HL-60/S4 treated with retinoic acid at 250 ng/mL for 4 days and 3 days (cell line): Measurements from ENCODE around the gene USP13.
"Not testable (repeated sequence)": the region's sequence is repeated elsewhere in the genome, so short reads cannot be mapped to it uniquely, and the experiment has no call there.

Source experiments
- in situ Hi-C: fragments of 300-500 bp; cut with MboI; formaldehyde crosslinking; loops from 2 replicates; pipeline ENCODE4 v1.7.0; 2022; ENCODE audit warnings: low sequenced_read_pairs

The USP13 gene, protein sequence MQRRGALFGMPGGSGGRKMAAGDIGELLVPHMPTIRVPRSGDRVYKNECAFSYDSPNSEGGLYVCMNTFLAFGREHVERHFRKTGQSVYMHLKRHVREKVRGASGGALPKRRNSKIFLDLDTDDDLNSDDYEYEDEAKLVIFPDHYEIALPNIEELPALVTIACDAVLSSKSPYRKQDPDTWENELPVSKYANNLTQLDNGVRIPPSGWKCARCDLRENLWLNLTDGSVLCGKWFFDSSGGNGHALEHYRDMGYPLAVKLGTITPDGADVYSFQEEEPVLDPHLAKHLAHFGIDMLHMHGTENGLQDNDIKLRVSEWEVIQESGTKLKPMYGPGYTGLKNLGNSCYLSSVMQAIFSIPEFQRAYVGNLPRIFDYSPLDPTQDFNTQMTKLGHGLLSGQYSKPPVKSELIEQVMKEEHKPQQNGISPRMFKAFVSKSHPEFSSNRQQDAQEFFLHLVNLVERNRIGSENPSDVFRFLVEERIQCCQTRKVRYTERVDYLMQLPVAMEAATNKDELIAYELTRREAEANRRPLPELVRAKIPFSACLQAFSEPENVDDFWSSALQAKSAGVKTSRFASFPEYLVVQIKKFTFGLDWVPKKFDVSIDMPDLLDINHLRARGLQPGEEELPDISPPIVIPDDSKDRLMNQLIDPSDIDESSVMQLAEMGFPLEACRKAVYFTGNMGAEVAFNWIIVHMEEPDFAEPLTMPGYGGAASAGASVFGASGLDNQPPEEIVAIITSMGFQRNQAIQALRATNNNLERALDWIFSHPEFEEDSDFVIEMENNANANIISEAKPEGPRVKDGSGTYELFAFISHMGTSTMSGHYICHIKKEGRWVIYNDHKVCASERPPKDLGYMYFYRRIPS

DNA sequence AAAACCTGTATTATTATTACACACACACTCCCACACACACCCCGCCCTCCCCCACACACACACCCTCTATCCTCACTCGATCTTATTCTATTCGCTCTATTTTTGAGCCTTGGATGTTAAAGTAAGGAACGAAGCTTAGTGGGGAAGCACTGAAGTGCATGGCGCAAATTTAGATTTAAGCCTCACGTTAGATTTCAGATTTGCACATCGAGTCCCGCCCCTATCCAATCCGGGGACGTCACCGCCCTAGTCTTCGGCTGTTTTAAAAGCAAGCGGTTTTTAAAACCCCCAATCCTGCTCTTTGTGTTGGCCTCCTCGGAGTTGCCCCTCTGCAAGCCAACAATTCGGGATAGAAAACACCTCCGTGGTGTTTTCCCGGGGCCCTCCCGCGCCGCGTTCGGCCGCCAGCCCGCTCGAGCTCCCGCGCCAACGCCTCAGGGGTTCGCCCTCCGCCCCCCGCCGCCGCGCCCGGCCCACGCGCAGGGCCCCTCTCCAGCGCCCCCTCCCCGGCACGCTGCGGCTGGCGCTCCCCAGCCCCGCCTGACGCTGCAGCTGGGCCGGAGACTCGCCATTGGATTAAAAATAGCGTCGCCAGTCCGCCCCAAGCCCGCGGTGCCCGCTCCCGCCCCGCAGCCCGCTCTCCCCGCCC, at the start of gene USP13:
Gene USP13 (plus strand): TSS at position 594 of the 649 bp plus-strand sequence. CDS start 186 bp downstream, outside the sequence.
- in situ Hi-C loops, result no loop called here

DNA sequence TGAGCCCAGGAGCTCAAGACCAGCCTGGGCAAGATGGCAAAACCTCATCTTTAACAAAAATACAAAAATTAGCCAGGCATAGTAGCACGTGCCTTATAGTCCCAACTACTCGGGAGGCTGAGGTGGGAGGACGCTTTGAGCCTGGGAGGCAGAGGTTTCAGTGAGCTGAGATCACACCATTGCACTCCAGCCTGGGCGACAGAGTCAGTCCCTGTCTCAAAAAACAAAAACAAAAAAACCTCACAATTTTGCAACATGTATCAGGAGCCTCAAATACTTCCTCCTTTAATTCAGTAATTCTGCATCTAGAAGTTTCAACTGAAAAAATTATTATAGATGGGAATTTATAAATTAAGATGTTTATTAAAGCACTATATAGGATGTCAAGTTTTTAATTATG, 49.5 kb upstream of the USP13 start:
- in situ Hi-C loops, result no loop called here

DNA sequence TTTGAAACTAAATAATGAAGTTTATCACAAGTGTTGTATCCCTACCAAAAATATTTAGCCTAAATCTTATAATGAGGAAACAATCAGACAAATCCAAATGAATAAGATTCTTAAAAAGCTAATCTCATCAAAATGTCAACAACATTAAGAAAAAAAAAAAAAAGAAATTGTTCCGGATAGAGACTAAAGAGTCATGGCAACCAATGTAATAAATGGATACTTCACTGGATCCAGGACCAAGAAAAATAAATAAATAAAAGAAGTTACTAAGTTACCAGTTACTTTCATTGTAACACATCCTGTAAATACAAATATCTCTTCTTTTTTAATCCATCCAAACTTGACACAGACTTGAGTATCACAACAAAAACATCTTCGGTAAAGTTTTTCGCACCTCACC, 49.0 kb upstream of the USP13 start:
- in situ Hi-C loops, result no loop called here

DNA sequence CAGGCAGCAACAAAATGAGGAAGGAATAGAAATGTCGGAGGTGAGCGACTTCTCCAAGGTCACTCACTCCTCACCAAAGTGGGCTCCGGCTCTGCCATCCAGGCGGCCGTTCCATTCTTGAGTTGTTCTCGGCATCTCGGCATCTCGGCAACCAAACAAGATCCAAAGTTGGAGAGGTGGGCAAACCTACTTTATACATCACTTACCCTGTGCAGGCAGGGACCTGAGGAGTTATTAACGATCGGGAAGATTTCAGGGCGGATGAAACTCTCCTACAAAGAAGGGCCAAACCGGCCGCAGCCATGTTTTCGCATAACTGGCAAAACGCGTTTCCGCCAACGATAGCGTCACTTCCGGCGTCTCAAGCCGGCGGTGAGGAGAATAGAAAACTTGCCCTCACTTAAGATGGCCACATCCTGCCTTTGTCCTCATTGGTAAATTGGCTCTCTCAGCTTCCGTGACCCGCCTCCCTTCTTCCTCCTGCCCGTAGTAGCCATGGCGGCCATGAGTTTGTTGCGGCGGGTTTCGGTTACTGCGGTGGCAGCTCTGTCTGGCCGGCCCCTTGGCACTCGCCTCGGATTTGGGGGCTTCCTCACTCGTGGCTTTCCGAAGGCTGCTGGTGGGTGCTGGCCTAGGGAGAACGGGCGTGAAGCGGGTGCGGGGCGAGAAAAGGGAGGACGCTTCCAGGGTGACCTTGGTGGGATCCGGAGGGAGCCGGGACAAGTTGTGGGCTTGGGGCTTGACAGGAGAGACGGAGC, 48.3 kb upstream of the USP13 start, which contains the start of the genes MRPL47 and NDUFB5:
Gene MRPL47 (minus strand): TSS at position 318 of the 758 bp plus-strand sequence. CDS start 14 bp downstream, at position 304.
Gene NDUFB5 (plus strand): TSS at position 474 of the 758 bp plus-strand sequence. CDS start 22 bp downstream, at position 496.
- in situ Hi-C loops, result no loop called here

DNA sequence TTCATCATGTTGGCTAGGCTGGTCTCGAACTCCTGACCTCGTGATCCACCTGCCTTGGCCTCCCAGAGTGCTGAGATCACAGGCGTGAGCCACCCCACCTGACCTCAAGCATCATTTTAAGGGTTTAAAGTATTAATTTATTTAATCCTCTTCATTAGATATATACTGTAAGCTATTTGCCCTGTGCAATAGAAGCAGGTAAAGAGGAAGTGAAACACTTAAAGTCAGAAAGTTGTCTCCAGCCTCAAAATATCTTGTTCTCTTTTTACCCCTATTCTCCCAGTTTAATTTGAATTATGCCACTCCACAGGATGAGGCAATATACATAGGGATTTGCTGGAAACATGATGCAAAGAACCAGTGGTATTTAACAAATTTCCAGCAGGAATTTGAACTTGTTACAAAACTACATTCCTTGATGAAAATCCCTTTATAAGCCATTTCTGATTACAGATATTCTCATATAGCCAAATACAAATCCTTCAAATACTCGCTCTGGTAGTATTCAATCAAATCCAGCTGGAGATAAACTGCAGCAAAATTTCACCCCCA, 46.2 kb upstream of the USP13 start:
- in situ Hi-C loops, result no loop called here

DNA sequence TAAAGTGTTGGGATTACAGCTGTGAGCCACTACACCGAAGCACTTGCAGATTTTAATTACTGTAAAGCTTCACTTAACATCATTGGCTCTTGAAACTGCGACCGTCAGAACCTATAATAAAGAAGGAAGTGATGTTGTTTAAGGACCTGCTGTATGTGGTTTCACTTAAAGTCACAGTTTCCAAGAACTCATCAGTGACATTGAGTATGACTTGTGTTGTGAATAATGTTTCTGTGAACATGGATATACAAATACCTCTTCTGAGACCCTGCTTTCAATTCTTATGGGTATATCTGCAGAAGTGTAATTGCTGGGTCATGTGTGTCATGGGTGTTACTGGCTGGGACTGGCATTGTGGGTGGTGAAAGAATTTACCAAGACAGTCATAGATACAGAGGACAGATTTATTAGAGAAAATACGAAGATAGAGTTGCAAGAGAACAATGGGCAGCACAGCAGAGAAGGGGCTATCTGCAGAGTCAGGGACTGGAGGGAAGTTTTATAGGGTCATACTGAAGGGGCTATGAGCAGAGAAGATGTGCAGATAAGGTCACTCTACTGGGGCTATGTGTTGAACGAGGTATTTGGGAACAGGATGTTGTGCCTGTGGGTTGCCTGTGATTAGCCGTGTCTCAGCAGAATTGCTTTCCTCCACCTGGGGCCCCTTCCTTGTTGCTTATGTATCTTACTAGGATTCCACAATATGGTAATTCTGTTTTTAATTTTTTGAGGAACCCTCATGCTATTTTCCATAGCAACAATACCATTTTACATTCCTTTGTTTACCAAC, 43.7 kb upstream of the USP13 start:
- in situ Hi-C loops, result no loop called here

DNA sequence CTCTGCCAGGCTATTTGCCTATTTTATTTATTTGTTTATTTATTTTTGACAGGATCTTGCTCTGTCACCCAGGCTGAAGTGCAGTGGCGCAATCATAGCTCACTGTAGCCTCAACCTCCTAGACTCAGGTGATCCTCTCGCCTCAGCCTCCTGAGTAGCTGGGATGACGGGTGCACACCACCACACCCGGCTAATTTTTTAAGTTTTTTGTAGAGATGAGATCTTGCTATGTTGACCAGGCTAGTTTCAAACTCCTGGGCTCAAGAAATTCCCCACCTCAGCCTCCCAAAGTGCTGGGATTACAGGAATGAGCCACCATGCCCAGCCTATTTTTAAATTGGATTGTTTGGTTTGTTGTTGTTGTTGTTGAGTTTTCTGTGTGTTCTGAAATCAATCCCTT, 42.8 kb upstream of the USP13 start:
- in situ Hi-C loops, result no loop called here

DNA sequence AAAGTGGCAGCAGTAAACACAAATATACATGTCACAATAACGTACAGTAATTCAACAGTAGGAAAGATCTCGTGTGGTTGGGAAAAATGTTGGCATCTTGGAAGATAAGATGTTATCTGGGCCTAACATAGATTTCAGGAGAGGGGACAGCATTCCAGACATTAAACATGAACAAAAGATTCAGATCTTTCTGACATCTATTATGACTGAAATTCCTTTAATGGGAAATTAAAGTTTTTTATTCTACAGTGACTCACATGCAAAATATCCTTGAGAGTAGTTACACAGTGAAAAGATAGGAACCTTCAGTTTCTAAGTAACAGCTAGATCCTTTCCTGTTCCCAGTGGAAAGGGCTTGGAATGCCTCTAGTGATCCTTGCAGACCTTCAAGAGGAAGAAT, 39.0 kb upstream of the USP13 start:
- in situ Hi-C loops, result no loop called here

DNA sequence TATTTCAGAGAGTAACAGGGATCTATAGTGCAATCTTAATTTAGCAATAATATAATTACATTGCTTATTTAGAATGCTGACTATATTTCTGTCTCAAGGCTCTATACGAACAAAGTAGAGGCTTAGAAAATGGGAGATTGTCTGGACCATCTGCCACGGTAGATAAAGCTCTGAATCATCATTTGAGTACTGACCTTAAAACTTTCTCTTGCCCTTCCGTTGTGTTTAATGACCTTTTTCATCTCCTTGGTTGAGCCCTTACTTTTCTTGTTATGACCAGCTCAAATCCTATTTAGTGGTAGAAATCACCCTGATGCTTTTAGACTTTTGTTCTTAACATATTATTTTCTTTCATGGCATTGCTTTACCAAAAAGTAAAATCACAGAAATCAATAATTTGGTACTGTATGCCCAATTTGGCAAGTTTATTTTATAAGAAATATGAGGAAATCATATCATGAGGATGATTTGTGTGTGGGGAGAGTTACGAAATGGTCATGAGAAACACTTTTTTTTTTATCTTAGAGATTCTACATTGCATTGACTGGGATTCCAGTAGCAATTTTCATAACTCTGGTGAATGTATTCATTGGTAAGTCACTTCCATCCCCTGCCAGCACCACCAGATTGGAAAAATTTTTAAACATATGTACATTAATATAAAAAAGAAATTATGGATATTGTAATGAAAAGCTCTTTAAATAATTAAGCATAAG, 37.2 kb upstream of the USP13 start:
- in situ Hi-C loops, result no loop called here

DNA sequence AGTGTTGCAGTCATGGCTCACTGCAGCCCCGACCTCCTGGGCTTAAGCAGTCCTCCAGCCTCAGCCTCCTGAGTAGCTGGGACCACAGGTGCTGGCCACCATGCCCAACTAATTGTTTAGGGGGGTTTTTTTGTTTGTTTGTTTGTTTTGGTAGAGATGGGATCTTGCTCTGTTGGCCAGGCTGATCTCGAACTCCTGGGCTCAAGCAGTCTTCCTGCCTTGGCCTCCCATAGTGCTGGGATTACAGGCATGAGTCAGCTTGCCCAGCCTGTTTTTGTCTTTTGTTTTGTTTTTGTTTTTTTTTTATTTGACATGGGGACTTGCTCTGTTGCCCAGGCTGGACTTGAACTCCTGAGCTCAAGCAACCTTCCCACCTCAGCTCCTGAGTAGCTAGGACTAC, 30.8 kb upstream of the USP13 start:
- in situ Hi-C loops, result no loop called here

DNA sequence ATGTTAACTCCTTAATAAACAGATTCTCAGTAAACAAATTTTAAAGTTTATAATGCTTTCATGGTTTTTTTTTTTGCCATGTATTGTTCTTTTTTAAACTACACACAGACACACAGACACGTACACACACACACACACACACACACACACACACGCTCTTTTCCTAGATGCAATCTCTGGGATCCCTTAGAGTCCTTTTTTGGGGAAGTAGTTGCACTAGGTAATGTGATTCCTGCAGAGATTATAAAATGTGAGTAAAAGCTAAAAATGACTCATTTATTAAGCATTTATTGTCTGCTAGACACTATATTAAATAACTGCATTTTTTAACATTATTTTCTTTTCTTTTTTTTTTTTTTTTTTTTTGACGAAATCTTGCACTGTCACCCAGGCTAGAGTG, 28.4 kb upstream of the USP13 start:
- in situ Hi-C loops, result no loop called here

DNA sequence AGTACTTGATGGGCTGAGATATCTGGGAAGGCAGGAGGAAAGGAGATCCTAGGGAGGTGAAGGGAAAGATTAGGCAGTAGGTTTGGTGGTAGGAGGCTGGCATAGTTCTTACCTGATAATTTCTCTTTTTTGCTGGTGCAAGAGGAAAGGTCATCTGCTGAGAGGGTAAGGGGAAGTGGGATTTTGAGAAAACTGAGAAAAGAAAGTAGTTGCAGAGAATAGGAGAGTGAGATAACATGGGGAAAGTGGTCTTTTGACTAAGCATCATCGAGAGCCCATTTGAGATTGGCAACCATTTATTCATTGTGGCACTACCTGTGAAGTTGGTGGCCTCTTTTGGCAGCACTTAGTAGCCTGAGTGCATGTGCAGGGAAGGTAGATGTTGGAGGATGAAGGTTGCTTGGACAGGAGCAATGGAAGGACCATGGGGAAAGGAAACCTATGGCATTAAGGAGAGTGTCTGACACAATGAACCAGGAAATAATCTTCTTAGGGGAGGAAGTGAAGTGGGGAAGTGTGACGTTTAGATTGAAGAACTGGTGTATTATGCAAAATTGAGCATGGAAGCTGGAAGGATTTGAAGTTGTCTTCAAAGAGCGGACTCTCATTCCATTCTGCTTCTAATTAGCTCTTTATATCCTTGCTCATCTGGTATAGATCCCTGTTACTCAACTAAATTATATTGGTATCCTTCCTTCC, 21.9 kb upstream of the USP13 start:
- in situ Hi-C loops, result no loop called here

DNA sequence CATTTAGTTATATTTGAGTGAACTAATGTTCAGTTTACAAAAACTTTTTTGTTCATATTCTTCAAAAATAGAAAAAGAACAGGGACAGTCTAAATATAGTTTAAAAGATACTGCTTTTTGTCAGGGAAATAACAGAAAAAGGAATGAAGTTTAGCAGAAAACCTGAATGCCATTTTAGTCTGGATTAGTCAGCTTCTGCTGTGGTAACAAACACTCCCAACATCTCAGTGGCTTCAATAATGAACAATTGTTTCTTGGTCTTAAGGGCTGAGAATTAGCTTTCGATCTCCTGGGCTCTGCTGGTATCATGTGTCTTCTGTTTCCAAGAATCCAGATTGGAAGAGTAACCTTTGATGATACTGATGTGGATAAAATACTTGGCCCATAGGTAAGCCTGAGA, 12.4 kb upstream of the USP13 start:
- in situ Hi-C loops, result no loop called here

DNA sequence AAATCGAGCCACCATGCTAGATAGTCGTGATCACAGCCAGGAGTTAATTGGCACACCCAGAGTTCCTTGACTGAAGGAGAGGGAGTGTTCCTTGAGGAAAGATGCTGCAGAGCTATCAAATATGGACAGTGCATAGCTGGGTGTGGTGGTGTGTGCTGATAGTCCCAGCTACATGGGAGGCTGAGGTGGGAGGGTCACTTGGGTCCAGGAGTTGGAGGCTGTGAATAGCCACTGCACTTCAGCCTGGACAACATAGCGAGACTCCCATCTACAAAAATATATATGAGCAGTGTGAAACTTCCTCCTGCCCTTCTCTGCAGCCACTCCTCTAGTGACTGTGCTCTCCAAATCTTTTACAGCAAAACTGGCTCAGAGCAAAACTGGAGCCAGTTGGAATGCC, 10.0 kb upstream of the USP13 start:
- in situ Hi-C loops, result no loop called here

DNA sequence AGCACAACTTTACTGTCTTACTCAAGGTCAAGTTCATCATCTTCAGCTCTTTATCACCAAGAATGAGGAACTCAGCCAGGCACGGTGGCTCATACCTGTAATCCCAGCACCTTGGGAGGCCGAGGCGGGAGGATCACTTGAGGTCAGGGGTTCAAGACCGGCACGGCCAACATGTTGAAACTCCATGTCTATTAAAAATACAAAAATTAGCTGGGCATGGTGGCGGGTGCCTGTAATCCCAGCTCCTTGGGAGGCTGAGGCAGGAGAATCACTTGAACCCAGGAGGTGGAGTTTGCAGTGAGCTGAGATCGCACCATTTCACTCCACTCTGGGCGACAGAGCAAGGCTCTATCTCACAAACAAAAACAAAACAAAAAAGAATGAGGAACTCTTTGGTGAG, 9.0 kb upstream of the USP13 start:
- in situ Hi-C loops, result not testable (repeated sequence)

DNA sequence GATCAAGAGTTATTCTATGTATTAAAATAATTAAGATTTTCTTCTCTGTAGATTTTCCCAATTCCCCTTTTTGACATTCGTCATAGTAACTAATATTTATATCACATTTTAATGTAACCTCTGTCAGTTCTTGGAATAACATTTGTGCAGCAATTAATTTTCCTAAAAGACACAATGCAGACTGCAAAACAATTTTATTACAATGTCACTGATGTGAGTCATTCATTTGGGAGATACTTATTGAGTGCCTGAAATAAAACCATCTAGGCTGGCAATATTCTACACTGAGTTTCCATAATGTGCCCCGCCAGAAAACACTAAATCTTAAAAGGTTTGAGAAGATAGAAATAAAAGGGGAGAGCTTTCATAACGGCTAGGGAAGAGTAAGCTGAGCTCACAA, 6.7 kb upstream of the USP13 start:
- in situ Hi-C loops, result no loop called here

DNA sequence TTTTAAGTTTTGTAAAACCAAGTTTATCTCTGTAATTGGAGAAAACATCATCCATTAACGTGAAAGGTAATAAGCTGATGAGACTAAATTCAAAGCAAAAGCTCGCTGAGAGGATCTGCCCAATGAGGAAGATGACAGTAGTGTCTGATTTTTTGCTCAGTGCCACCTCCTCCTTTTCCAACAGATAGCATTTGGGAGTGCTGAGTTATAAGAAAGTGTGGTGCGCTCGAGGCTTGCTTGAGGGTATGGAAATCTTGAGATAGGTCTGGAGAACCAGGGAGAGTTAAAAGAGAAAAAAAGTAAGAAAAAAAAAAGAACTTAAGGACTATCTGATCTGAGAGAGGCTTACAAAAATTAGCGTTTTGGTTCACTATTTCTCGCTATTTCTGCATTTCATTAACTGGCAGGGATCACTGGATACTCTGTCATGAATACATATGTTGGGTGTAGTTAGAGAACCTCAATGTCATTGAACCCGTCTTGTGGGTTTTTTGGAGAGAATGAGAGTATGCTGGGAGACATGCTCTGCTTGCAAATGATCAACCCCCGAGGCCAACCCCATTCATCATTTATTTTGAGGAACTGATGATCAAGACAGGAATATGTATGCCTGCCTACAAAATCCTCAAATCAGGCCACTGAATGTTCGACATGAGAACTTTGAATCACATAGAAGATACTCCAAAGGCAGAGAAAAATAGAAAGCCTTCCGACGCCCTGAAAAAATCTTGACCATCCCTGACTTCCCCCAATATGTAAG, 973 bp upstream of the USP13 start:
- in situ Hi-C loops, result no loop called here
